GM18502 (cell line): ENCODE data around the gene CYP4F22.
"Not testable (repeated sequence)": the region's sequence is repeated elsewhere in the genome, so short reads cannot be mapped to it uniquely, and the experiment has no call there.

Experiments used
- ATAC-seq: cut with Tn5 transposase; IDR thresholded peaks from one replicate; pipeline ENCODE4 v1.9.1; 2021; ENCODE audit warnings: mild to moderate bottlenecking; ENCODE audit not compliant: unreplicated experiment, poor library complexity

Gene CYP4F22

GRCh38 chr19:15488489-15489226 is 19.7 kb upstream of the CYP4F22 start:
- ATAC-seq, result no peak

- ATAC-seq, result no peak
These were observed 13.2 kb upstream of the CYP4F22 start for GRCh38 chr19:15495151-15495550.

- ATAC-seq, result no peak
These were observed 10.0 kb upstream of the CYP4F22 start for GRCh38 chr19:15498156-15498858.

GRCh38 chr19:15498910-15499309 is 9.4 kb upstream of the CYP4F22 start:
- ATAC-seq, result no peak

- ATAC-seq, result no peak
These were observed 6.7 kb upstream of the CYP4F22 start for GRCh38 chr19:15501596-15501995.

- no peak for ATAC-seq
These were observed 6.1 kb upstream of the CYP4F22 start for GRCh38 chr19:15502264-15502663.

- no peak for ATAC-seq
These were observed 2.2 kb upstream of the CYP4F22 start for GRCh38 chr19:15506074-15506571.

- ATAC-seq, result no peak
These were observed 974 bp upstream of the CYP4F22 start for GRCh38 chr19:15507068-15508034.

- ATAC-seq, result no peak
These were observed 3.5 kb downstream of the CYP4F22 start for GRCh38 chr19:15511671-15512424.

- ATAC-seq, result not testable (repeated sequence)
These were observed 6.9 kb downstream of the CYP4F22 start for GRCh38 chr19:15515227-15515625.

GRCh38 chr19:15516363-15516762 is 8.0 kb downstream of the CYP4F22 start:
- ATAC-seq, result no peak

GRCh38 chr19:15517778-15518177 is 9.5 kb downstream of the CYP4F22 start:
- no peak for ATAC-seq

- ATAC-seq, result no peak
These were observed 11.2 kb downstream of the CYP4F22 start for GRCh38 chr19:15519433-15519976.

- ATAC-seq, result no peak
These were observed 16.5 kb downstream of the CYP4F22 start for GRCh38 chr19:15524781-15525180.

GRCh38 chr19:15525291-15525690 is 17.0 kb downstream of the CYP4F22 start:
- ATAC-seq, result no peak

GRCh38 chr19:15526408-15526807 is 18.1 kb downstream of the CYP4F22 start:
- ATAC-seq, result no peak

- no peak for ATAC-seq
These were observed 19.4 kb downstream of the CYP4F22 start for GRCh38 chr19:15527705-15528104.

GRCh38 chr19:15529774-15530372 is 21.5 kb downstream of the CYP4F22 start:
- no peak for ATAC-seq
